GM21528 (cell line): ENCODE data around the gene MAGI2.
"Not testable (repeated sequence)": the region's sequence is repeated elsewhere in the genome, so short reads cannot be mapped to it uniquely, and the experiment has no call there.

Experiments used
- ATAC-seq: cut with Tn5 transposase; IDR thresholded peaks from one replicate; pipeline ENCODE4 v1.9.1; 2021; ENCODE audit warnings: mild to moderate bottlenecking, moderate library complexity; ENCODE audit not compliant: unreplicated experiment, low FRiP score

MAGI2 gene

DNA sequence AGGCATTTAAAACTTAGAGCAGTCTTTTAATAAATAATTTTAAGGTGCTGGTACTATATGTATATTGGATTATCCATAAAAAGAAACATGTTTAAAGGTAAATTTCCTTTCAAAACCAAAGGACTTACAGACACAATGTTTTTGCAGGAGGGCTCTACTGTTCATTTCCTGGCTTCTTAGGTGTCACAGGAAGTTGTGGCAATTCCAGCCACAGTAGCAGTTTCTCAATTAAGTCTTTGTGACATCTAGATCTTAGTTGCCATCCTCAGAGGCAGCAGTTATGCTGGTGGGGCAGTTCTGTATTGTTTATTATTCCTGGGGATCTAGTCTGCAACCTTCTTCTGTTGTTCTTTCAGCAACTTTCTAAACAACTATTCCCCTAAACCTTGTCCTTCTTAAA lies 460.1 kb downstream of the MAGI2 start:
- ATAC-seq, result no peak

DNA sequence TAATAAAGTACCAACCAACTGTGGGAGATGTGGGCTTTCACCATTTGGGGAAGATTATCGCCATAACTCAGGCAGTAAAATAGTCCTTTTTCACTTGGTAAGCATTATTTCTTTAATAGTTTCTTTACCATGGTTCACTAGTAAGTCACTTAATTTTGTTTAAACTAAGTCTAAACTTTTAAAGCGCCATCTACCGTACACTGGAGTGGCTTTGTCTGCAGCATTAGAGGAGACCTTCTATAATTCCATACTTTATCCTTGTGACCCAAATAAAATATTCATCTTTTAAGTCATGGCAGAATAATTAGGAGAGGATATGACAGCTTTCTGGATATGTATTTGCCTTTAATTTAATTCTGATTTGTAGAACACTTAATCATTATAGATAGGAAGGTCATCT lies 468.0 kb downstream of the MAGI2 start:
- no peak for ATAC-seq

DNA sequence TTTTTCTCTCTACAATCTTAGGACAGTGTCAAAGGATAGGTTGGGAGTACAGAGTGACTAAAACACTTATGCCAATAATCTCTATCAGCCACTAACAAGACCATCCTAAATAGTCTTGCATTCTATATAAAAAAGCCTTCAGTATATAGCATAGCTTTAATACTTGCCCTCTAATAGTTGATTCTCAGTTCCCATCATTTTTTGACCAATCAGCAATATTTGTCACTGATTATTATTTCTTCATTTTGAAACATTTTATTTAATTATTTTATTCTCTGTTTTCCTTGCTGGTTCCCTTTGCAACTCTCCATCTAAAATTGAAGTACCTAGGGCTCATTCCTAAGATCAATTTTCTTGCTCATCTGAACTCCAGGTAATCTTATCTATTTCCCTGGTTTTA lies 470.0 kb downstream of the MAGI2 start:
- no peak for ATAC-seq

DNA sequence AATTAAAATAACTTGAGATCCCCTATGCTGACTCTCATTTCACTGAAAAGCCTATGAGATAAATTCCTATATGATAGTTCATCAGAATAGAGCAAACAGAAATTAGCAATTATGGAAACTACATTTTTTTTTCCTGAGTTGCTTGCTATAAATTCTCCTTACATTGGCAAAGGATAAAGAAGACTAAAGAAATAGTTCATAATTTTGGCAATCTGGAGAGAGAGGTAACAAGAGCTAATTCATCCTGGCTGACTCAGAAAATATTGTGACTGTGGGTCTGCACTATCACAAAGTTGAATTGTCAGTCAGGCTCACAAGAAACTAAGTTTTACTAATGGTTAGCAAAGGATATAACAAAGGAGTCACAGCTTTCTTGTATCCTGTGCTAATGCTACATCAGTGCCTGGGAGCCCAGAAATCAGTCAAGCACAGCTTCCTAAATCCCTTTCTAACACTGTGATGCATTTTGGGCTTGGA lies 483.0 kb downstream of the MAGI2 start:
- no peak for ATAC-seq

DNA sequence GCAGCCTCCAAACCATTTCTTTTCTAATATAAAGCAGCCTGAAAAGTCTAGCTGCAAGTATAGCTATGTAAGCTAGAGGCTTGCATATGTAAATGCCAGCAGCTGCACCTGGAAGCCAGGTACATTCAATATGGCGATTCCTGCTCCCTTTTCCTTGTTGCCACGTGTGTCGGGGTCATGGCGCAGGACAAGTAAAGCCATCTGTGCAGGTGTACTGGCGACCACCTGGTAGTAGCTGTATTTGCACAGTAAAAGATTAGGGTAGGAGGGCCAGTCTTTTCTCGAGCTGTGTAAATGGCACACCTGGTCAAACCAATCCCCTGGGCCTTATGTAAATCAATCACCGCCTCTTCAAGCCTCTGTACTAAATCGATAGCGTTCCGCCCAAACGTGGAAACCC lies 484.5 kb downstream of the MAGI2 start:
- no peak for ATAC-seq

DNA sequence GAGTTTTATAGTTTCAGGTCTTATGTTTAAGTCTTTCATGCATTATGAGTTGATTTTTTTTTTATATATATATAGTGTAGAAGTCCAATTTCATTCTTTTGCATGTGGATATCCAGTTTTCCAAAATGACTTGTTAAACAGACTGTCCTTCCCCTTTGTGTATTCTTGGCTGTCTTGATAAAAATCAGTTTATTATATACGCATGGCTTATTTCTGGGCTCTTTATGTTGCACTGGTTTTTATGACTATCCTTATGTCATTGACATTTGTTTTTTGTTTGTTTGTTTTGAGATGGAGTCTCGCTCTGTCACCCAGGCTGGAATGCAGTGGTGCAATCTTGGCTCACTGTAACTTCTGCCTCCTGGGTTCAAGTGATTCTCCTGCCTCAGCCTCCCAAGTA lies 485.9 kb downstream of the MAGI2 start:
- not testable (repeated sequence) for ATAC-seq

DNA sequence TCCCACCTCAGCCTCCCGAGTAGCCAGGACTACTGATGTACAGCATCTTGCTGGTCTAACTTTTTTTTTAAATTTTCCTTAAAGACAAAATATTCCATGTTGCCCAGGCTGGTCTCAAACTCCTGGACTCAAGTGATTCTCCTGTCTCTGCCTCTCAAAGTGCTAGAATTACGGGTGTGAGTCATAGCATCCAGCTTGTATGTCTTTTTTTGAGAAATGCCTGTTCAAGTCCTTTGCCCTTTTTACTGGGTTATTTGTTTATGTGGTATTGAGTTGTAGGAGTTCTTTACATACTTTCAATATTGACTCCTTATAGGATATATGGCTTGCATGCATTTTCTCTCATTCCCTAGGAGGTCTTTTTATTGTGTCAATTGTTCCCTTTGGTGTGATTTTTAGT lies 486.4 kb downstream of the MAGI2 start:
- no peak for ATAC-seq

DNA sequence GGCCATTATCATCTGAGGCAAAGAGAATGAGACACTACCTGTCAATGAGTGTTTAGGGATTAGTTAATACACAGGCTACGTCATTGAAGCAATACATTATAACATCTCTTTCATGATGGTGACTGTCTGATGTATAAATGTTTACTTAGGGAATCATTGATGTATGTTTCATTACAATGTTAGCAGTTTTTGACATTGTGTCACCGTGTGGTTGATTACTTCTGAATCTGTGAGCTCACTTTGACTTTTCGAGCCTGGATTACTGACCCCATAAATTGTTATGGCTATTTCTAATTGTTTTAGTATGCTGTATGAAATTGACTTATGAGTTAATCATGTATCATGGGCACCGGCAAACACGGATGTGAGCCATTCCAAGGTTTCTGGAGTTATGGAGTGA lies 494.0 kb downstream of the MAGI2 start:
- ATAC-seq, result no peak

DNA sequence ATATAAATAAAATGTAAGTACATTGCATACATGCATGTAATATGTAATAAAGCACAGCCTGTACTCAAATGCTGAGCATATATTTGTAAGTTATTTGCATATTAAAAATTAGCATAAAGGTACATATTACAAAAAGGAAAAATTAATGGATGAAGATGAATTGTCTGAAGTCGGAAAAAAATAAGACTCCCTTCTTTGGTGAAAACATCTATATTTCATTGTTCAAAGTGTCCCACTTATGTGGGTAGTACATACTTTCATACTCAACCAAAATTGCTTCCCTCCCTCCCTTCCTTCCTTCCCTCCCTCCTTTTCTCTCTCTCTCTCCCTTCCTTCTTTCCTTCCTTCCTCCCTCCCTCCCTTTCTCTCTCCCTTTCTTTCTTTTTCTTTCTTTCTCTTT lies 498.1 kb downstream of the MAGI2 start:
- ATAC-seq, result no peak

DNA sequence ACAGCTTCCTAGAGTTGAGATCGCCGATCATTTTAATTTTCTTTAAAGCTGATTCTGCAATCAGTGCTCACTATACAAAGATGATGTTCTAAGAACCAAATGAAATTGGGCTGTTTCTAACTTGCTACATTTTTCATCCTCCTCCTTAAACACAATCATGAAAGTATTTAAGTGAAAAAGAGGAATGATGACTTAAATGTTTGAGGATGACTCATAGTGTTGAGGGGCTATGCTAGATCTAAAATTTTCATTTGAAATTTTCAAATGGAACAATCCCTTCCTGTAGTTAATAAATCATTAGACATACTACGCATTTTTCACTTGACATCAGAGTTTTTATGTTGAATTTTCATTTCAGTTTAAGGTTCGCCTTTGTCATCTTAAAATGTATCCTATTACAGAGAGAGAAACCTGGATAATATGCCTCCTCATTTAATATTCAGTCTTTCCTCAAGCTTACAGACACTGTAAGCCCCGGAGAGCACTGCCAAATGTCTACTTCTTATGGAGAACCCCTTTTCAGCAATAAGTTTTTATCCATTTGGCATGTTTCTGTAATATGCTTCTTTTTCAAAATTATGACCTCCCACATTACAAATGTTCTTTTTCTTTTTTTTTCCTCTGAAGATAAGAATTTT lies 499.6 kb downstream of the MAGI2 start:
- no peak for ATAC-seq

DNA sequence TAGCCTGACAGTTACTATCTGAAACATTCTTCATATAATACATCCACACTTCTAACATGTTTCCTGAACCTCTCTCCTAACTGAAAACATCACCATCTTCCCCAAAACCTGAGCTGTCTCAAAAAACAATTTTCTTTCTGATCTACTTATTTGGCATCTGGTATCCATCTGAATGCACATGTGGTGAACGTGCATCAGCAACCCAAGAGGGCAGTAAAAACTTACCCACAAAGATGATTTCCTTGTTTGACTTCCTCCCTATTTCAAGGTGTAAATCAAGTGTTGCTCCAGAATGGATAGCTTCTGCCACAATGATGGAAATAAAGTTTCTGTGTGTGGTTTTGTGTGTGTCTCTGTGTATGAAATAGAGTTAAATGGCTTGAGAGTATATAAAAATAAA lies 500.4 kb downstream of the MAGI2 start:
- ATAC-seq, result no peak

DNA sequence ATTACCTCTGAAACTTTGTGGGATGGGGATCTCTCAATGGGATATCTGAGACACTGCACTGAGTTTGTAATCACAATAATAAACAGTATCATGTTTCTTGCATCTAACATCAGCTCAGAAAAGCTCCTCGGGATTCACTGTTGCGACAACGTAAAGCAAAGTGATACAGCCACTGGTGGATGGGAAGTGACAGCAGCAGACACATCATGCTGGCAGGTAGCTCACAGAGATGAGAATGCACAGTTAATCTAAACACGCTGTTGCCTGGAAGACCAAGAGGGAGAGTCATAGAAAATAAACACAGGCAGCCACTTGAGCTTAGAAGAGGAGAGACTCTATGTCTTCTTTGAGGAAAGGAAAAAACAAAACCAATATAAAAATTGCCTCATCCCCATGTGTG lies 513.8 kb downstream of the MAGI2 start:
- no peak for ATAC-seq

DNA sequence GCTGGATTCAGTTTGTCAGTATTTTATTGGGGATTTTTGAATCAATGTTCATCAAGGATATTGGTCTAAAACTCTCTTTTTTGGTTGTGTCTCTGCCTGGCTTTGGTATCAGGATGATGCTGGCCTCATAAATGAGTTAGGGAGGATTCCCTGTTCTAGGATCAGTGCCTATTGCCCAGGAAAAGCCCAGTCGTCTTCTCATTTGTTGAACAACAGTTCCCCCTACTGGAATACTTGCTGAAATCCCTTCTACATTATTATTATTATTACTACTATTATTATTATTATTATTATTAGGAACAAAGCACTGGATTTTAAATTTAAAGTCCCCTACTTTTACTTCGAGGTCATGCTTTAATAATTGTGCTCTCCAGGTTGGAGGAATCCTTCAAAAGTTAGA lies 528.9 kb downstream of the MAGI2 start:
- ATAC-seq, result no peak

DNA sequence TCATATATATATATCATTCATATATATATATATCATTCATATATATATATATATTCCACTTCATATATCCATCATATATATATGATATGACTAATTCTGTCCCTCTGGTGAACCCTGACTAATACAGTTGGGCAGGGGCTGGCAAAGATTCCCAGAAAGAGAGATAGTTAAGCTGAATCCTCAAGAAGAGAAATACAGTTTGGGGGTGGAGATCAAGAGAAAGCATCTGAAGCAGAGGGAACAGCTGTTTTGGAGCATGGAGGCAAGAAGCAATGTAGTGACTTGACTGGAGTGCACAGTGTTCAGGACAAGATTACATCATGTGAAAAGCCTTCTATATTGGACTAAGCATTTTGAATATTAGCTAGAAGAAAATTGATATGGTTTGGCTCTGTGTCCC lies 540.7 kb downstream of the MAGI2 start:
- no peak for ATAC-seq

DNA sequence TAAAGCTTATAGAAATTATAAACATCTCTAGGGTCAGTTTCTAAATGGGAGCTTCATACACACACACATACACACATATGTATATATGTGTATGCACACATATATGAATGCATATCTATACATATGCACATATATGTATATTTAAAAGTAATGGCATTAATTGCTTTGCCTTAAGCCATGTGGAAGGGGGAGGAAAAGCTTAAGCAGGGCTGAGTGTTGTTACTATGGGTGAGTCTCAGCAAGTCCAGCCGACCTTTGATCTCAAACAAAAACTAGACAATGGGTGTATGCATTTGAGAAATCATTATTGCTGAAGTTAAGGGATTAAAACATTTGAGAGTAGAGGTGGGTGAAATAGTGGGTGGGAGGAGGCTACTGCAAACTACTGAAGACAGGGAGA lies 546.7 kb downstream of the MAGI2 start:
- ATAC-seq, result no peak

DNA sequence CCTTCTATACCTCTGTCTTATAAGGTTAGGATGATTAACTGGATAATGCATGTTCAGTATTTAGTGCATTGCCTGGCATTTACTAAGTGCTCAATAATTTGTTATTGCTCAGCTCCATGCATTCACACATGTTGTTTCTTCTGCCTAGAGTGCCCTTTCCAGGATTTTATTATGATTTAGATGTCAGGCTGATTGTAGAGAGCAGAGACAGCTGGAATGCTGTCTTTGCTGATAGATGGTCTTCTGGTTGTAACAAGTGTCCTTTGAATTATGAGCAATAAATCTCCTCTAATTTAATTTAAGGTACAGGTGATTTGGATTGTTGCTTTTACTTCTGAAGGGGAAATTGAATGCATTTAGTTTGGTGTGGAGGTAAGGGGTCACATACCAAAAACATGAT lies 548.0 kb downstream of the MAGI2 start:
- no peak for ATAC-seq

DNA sequence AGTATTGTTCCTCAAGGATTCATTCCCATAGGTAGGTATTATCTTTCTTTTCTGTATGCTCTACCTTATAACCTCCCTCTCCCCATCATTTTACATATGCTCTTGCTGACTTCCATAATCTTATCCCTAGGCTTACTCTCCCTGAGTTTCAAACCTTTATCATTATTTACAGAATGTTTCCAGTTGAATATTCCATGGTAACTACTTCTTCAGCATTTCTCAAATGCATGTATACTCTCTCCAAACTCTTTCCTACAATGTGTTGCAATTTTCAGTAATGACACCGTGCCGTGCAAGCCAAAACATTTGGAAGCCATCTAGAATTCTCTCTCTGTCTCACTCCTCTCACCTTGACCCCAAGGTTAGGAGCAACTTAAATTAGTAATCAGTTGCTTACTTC lies 548.5 kb downstream of the MAGI2 start:
- ATAC-seq, result no peak

DNA sequence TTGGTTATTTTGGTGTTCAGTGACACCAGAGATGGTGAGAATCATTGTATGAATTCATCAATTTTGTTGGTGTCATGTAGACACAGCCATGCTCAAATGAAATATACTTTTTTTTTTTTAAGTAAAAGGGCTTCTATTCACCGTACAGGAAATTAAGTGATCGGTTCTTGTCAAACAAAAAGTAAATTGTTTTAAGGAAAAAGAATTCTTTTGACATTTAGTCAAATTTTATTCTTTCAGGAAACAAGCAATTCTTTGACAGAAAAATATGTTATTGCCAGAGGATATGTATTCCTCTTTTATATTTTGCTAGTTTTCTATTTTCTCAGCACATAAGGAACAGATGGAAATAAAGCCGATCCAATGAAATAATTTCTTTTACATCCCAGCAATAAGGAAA lies 551.9 kb downstream of the MAGI2 start:
- no peak for ATAC-seq

DNA sequence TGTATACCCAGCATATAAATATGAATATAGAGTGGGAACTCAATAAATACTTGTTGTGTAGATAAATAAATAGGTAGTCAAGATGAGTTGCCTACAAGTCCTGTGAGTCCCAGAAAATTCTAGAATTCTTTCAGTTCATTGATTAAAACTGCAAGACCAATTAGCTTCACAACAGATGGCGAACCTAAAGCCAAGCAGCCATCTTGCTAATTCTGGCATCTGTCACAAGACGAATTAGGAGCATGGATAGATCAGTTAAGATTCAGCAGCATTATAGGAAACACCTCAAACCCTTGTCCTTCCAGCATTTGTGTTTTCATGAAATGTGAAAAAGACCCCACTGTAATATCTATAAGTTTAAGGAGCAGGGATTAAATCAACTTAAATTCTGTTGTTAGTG lies 552.7 kb downstream of the MAGI2 start:
- ATAC-seq, result no peak

DNA sequence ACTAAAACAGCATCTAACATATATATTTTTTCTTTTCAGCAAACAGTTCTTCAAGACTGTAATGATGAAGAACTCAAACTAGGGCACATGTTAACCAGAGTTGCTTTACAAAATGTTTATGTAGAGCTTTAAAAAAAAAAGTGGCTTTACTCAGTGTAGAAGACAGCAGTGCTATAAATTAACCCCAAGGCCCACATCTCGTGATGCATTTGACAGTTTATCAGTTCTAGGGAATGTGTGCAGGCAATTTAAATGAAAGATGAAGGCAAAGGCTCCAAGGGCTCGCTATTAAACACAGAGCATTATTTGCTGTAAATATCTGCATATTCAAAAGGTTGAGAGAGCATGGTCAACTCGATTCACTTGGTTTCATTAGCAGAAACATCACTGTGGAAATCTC lies 558.1 kb downstream of the MAGI2 start:
- ATAC-seq, result no peak

DNA sequence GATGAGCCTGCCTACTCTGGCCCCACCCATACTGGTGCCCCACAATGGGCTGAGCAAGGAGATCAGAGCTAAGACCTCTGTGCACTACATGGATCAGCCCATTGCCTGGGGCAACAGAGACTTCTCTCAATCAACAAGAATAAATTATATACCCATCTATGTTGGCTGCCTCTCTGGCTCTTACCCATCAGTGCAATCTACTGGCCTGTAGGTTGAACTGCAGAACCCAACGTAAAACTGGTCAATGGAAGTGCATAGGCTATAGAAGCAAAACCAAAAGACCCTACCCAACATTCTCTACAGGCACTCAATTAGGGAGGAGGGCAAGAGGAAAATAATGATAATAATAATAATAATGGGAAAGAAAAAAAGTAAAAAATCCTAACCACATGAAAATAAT lies 574.3 kb downstream of the MAGI2 start:
- ATAC-seq, result no peak

DNA sequence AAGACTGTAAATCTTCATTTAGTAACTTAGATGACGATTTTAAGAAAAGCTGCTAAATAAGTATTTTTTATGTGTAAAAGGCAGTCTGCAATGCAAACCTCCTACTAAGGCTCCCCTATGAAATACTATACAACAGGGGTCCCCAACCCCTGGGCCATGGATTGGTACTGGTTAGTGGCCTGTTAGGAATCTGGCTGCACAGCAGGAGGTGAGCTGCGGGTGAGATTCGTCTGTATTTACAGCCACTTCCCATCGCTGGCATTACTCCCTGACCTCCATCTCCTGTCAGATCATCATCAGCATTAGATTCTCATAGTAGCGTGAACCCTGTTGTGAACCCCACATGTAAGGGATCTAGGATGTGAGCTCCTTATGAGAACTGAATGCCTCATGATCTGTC lies 580.4 kb downstream of the MAGI2 start:
- ATAC-seq, result no peak

DNA sequence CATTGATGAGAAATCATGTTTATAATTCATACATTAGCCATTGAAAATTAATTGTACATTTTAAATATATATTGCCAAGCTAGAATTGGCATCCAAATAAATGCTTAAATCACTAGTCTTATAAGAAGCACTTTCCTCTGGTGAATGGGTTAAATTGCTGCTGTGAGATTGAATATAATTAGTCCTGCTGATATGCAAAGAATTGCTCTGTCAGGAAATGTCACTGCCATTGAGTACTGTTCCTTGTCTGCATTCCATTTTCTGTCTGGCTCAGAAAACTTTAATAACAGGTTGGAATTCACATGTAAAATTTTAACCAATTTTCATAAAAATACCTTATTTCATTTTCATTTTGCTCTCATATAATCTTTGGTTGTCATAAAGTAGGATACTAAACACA lies 589.1 kb downstream of the MAGI2 start:
- no peak for ATAC-seq
